Right renal cortex interstitium (tissue), 3 donors: ENCODE results near the gene CCR9. TPM values are rescaled to one million over a fixed set of nuclear protein-coding genes. Genes with fewer than 3 reads are reported as not detected.

Source experiments
- DNase-seq, 3 donors: peaks; one replicate each; pipeline ENCODE4 v3.0.0-alpha.2; 2013; ENCODE audit warnings: low read depth in 3 of 3, low spot score in 2 of 3
- polyA plus RNA-seq, 3 donors: library from polyadenylated mRNA; unstranded; fragments of 120-200 nt; gene quantifications; one replicate each; pipeline ENCODE4 v1.2.1, GENCODE V29; 2013; ENCODE audit not compliant: insufficient read length in 3 of 3

The CCR9 gene
- polyA plus RNA-seq, 3 donors, result 0.11 to 0.12 TPM; not detected in 1

GRCh38 chr3:45871780-45872179 is 14.6 kb upstream of the CCR9 start:
- no peak for DNase-seq

GRCh38 chr3:45872569-45872968 is 13.8 kb upstream of the CCR9 start:
- DNase-seq, result no peak

- no peak for DNase-seq
These were observed 13.3 kb upstream of the CCR9 start for GRCh38 chr3:45873036-45873435.

DNA sequence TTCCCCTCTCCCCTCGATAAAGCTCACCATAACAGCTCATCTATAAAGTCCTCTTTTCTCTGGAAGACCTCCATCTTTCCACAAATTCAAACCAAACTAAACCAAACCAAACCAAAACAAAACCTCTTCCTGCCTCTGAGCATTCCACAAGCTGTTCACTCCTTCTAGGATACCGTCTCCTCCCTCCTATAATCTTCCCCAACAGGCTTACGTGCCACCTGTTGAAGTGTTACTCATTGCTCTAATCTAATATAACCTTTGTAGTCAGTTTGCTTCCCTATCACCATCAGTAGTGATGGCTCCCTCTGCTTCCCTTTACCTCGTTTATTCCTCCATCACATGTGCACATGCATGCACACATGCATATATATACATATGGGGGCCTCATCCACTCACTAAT is 12.7 kb upstream of the CCR9 start:
- no peak for DNase-seq

- DNase-seq, result no peak
These were observed 11.5 kb upstream of the CCR9 start for GRCh38 chr3:45874677-45875346.

DNA sequence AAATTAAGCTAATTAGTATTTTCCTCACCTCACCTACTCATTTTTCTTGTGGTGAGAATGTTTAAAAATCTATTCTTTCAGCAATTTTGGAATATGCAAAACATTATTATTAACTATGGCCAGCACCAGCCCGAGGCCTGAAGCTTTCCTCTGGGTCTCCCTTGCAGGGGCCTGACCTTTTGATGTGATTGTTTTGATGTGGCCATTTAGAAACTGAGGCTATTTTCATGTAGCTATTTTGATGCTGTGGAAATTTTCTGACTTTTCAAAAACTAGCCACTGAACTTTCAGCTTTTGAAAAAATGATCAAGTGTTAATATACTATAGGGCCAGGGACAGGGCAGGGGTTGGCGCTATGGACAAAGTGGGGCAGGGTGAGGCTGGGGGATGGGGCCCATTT is 8.2 kb upstream of the CCR9 start:
- no peak for DNase-seq

DNA sequence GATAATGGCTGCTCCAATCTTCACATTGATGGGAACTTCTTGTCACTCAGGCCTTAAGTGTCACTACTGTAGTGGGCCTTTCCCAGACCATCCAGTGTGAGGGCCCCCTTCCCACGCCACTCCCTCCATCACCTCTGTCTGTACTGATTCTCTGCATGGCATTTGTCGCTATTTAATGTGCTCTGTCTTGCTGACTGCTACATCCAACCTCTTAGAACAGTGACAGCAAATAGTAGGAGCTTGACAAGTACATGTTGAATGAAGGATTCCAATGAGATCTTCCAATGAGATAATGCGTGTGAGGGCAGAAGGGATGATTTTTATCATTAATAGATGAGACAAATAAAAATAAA is 5.6 kb upstream of the CCR9 start:
- no peak for DNase-seq

GRCh38 chr3:45881078-45882022 is 5.0 kb upstream of the CCR9 start:
- DNase-seq, result no peak

DNA sequence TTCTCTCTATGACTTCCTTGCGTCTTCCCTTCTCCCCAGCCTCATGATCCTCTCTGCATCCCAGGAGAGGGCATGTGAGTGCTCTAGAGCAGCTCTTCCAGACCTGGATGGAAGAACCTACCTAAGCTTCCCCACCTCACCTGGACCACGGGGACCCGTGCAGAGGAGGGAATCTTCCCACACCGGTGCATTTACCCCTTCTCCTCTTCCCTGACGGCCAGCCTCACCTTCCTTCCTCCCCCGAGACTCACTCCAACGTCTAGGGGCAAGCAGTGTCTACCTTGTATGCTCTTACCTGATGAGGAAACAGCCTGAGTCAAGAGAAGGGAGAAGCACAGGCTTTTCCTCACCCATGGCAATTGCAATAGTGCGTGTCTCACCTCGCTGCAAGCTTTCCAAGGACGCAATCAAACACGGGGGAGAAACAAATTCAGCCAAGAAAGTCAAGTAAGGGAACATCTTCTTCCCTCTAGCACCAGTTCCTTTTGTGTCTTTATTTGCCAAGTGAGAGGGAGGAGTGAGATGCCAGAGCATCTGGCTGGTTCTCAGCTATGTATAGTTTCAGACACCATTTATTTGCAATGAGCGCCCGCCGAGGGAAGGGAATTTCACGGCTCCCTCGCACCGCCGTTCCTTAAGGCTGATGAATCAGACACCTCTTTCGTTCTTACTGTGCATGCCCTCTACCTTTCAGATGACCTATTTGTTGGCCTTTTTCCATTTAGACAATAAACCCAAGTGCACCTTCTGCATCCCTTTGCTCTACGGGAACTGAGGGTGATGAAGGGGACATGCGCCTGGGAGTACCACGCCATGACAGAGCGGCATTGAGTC is 1.8 kb upstream of the CCR9 start:
- DNase-seq, result no peak

DNA sequence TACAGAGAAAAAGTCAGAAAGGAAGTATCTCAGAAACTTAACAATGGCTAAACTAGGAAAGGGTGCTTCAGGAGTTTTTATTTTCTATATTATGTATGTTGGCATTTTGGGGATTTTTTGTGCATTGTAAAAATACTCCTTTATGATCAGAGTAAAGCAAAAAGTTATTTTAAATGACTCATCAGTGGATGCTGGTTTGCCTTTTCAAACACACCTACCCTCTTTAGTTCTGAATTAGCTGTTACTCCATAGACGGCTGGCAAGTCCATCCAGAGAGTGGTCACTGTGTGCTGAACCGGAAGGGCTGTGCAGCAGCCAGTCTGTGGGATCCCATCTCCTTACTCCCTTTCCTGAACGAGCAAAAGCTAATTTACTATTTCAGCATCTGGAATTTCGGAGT is 942 bp downstream of the CCR9 start:
- no peak for DNase-seq

DNA sequence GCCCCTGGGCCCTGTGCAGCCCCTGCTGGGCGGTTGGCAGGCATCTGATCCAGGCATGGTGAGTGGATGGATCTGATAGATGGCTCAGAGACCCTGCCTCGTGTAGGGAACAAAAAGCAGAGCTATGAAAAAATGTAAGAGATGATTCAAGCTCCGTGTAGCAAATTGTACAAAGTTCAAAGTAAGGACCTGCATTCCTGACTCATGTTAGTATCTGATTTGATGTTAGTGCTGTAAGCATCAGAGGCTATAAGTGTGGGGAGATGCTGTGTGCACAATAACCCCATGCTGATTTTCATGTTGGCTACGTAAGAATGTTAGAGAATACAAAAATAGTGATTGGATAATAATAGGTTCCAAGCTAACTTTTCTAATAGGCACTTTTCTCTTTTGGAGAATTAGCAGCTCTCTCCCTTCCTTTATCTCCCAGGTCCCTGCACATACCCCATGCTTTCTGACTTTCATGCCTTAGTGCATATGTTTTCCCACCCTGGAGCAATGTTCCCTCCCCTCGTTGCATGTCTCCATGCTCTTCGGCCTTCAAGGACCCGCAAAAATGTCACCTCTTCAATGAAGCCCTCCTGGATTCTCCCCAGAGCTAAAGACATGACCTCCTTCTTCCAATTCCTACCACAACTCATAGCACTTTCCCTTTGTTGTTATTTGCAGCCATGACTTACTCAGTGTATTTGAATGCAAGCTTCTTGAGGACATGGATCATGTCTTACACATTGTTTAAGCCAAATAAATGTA is 1.6 kb downstream of the CCR9 start:
- DNase-seq, result no peak

GRCh38 chr3:45889337-45889736 is 3.0 kb downstream of the CCR9 start:
- no peak for DNase-seq

DNA sequence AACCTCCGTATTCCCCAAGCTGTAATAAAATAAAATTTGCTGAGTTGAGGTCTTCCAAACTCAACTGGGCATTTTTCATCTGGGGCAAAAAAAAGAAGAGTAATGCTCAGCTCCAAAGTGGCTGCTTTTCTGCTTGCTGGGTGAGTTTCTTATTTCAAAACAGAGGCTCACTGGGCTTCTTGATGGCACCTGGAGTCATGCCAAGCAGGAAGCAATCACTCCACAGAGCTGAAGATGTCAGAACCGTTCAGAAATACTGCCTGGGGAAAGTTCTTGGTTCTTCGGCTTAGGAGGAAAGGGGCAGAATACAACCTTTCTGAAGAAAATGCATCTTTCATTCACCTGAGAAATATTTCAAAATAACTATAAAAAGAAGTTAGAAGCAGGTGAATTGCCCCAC is 4.1 kb downstream of the CCR9 start:
- DNase-seq, result peak in 2 of 3 donors; percentile 2 to 6

- DNase-seq, result no peak
These were observed 5.8 kb downstream of the CCR9 start for GRCh38 chr3:45892161-45892560.

GRCh38 chr3:45894015-45894414 is 7.7 kb downstream of the CCR9 start:
- no peak for DNase-seq

DNA sequence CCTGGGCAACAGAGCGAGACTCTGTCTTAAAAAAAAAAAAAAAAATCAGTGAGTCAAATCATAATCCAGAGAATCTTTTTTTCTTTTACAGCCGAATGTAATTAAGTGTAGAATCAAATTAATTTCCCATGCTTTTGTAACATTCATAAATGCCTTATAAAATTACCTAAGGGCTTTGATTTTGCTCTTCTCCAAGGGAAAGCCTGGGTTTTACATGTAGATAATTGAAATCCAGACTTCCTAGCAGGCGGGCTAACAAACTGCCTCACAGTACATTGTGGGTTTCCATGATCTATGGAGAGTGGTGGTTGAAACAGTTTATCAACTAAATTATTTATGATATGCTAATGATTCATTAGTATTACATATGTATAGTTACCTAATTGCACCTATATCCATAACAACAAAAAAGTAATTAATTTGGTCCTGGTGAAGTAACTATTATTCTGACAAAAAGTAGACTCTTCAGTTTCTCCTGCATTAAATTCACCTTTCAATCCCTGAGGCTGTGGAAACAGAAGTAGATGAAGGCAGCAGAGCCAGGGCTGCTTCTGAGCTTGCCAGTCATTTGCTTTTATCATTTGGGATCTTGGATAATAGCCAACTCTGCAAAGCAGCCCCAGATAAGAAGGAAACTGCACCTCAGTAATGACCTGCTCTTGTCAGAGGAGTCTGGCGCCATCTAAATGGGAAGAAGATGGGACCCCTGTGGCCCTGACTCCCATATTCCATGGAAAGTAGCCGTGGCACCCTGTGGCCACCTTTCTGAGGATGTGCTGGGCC is 9.5 kb downstream of the CCR9 start:
- no peak for DNase-seq

DNA sequence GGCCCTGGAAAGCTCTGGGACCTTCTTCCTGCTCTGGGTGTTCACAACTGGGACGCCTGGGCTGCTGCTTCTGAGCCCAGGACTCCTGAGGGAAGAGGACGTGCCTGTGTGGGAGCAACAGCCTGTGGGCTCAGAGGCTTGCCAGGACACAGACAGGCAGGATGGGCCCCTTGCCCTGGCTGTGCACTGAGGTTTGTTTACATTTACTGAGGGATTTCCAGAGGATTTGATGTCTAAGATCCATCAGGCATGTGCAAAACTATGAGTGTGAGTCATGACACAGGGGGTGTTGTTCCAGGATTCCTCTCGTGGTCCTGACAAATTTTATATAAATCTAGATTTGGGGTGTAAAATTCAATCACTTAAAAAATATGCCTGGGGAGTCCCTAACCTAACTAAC is 10.6 kb downstream of the CCR9 start:
- DNase-seq, result no peak

DNA sequence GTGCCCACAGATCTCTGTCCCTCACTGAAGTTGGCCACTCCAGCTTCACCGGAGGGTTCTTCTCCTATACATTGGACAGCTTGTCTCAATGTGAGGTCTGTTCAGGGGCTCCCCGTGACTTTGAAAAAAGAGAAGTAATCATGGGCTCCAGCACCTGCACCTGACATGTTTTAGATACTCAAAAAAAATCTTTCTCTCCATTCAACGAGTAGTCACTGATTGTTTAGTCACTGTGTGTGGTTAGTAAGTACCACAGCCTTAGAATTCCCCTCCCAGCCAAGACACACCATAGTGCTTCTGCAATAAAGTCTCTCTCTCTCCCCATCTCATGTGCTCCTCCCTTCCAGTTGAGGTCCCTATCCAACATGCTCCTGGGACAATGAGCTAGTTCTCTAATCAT is 18.6 kb downstream of the CCR9 start:
- DNase-seq, result no peak

GRCh38 chr3:45905755-45906154 is 19.4 kb downstream of the CCR9 start:
- DNase-seq, result no peak
